ENCODE measurements around the gene RANBP17.

Gene RANBP17

DNA sequence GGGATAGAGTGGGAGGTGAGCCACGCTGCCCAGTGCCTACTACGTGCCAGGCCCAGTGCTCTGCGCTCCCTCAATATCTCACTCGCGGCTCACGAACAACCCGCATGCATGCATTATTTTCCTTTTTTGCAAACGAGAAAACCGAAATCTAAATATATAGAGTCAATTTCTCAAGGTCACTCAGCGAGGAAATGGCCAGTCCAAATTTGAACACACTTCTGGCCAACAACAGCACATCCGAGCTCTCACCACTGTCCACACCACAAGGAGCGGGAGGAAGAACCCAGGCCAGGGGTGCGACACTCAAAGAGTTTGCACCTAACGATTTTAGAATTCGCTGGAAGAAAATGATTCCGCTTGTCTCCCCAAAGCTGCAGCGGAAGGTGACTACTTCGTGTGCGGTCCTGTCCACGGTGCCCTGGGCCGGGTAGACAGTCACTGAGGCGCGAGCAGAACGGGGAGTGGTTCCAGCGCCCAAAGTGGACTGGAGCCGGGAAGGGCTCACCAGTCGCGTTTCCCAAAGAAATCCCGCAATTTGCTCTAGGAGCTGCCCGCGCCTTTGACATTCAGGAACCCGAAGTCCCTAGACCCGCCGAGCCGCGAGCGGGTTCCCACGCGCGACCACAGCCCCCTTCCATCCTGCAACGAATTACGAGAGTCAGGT is 446.1 kb downstream of the RANBP17 start:
- DNase-seq, result no peak

DNA sequence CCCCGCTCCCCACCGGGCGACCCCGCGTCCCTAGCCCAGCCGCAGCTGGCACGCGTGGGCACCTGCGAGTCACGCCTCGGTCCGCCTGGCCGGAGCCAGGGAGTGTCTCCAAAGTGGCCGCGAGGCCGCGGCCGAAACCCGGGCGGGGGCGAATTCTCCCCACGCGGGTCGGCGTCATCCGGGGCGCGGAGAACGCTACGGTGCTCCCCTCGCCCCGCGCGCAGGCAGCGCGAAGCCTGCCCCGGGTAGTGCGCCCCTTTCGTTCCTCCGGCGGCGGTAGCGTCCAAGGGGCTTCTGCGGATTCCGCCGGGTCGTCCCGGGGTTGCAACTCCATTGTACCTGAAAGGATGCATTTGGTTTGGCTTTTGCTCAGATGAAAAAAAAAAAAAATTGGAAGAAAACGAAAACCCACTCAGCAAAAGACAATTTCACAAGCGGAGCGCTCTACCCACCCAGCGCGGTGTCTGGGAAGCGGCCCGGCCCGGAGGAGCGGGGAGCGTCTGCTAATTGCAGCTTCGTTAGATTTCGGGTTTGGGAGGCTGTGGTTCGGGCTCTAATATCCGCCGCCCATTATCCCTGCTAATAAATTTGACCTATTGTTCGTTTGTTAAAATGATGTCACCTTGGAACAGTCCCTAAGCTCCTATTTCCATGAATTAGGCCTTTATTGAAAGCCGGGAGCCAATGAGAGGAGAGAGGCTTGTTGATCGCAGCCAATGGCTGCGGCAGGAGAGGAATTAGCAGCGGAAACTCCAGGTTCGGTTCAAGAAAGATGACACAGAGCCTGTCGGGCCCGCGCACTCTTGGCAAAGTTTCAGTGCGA is 446.8 kb downstream of the RANBP17 start, which contains the start of gene TLX3:
Gene TLX3, plus strand, starts transcription at position 796 of the 823 bp plus-strand sequence. CDS start 118 bp downstream, outside the sequence.
- DNase-seq, result peak; percentile 80

DNA sequence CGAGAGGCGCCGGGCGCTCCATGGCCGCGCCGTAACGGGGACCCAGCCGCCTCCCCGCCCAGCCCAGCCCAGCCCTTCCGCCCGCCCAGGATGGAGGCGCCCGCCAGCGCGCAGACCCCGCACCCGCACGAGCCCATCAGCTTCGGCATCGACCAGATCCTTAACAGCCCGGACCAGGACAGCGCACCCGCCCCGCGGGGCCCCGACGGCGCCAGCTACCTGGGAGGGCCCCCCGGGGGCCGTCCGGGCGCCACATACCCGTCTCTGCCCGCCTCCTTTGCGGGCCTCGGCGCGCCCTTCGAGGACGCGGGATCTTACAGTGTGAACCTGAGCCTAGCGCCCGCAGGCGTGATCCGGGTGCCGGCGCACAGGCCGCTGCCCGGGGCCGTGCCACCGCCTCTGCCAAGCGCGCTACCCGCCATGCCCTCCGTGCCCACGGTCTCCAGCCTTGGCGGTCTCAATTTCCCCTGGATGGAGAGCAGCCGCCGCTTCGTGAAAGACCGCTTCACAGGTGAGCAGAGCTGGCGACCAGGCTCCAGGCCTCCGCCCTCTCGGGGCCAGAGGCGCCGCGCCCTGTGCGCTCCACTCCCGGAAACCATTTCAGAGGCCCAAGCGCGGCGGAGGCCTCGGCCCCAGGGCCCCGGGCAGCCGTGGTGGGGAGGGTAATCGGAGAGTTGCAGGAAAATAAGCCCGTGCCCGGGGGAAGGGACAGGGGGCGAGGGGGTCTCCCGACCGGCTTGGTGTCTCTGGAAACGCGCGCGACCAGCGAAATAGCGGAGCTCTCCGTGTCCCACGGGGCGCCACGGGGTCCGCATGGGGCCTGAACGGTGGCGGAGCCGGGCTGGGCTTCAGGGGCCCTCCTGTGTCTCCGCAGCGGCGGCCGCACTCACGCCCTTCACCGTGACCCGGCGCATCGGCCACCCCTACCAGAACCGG is 447.7 kb downstream of the RANBP17 start:
- peak; percentile 11 for DNase-seq

DNA sequence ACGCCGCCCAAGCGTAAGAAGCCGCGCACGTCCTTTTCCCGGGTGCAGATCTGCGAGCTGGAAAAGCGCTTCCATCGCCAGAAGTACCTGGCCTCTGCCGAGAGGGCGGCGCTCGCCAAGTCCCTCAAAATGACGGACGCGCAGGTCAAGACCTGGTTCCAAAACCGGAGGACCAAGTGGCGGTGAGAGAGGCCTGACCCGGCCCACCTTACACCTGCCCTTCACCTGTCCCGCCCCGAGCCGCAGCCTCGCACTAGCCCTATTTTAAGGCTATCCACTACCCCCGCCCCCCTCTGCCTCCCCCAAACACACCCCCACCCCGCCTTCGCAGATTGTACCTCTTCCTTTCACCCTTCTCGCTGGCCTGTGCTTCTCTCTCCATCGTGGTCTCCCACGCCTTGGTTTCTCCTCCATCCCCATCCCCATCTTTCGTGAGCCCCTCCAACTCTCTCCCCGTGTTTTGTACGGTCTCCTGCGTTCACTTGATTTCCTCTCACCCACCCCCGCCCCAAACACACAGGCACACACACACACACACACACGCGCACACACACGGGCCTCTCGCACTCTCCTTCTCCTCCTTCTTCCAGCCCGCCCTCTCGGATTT is 448.5 kb downstream of the RANBP17 start:
- no peak for DNase-seq

DNA sequence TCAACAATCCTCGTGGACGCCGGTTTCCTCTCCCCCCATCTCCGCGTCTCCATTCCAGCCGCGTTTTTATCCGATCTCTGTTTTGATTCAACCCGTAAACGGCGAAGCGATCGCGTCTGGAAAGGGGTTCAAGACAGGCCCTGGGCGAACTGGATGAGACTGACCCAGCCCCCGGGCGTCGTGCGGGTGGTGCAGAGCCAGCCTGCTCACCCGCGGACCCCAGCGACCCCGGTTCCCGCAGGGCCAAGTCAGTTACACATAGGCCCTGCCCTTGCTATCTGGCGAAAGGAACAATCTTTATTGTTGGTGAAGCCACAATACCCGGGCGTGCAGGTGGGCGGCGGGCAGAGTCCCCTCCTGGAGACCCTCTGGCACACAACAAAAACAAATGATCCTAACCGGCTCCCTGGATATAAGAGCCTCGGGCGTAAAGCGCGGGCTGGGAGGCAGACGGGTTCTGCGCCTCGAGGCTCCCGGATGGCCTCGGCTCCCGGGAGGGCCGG is 449.1 kb downstream of the RANBP17 start:
- no peak for DNase-seq

DNA sequence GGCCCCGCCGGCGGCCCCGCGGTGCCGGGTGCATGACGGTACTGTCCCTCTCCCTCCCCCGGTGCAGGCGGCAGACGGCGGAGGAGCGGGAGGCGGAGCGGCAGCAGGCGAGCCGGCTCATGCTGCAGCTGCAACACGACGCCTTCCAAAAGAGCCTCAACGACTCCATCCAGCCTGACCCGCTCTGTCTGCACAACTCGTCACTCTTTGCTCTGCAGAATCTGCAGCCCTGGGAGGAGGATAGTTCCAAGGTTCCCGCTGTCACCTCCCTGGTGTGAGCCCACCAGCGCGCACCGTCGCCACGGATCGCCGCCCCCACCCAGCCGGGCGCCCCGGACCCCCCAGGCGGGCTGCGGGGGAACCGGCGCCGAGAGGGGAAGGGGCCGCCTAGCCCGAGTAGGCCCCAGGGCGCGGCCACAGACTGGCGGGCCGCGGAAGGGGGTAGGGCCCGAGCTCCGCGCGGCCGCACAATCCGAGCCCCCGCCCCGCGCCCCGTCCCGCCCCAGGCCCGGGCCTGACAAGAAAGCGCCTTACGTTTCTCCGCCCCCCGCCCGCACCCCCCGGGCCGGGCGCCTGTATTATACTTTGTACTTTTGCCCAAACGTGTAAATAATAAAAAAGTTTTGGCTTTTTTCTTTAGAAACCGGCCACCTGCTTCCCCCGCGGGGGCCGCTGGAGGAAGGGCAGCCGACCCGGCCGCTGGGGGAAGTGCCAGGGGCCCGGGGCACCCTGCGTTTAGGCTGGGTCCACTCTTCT is 449.7 kb downstream of the RANBP17 start:
- DNase-seq, result no peak

DNA sequence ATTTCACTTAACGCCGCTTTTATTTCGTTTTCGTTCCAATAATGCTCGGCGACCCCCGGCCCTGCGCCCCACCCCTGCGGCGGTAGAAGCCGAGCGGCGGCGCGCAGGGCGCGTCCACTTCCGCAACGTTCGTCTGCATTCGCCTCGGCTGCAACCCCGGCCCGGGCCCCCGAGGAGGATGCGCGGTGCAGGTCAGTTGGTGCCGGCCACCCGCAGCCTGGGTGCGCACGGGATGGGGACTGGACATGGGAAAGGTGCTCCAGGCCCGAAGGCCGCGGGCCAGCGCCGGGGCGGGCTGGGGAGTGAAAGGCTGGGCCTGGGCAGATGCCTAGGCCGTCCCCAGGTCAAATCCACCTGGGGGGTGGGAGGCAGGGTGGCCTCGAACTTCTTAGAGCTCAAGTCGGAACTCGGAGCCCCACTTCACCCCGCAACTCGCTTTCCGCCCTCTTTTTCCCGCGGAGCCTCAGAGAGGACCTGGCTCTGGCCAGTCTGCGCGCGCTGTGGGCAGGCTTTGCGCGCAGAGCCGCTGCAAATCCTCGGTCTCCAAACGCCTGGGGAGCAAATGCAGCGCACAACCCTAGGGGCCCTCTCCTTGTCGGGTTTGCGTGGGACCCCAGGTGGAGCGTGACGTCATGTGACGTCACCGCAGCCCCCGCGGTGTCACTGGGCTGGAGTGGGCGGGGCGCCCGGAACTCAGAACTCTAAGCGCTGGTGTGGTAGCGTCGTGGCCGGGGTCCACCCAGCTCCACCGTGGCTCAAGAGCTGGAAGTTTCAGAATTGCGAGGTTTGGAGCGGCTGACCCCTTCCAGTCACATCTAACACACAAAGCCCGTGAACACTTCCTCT is 450.5 kb downstream of the RANBP17 start:
- DNase-seq, result no peak

DNA sequence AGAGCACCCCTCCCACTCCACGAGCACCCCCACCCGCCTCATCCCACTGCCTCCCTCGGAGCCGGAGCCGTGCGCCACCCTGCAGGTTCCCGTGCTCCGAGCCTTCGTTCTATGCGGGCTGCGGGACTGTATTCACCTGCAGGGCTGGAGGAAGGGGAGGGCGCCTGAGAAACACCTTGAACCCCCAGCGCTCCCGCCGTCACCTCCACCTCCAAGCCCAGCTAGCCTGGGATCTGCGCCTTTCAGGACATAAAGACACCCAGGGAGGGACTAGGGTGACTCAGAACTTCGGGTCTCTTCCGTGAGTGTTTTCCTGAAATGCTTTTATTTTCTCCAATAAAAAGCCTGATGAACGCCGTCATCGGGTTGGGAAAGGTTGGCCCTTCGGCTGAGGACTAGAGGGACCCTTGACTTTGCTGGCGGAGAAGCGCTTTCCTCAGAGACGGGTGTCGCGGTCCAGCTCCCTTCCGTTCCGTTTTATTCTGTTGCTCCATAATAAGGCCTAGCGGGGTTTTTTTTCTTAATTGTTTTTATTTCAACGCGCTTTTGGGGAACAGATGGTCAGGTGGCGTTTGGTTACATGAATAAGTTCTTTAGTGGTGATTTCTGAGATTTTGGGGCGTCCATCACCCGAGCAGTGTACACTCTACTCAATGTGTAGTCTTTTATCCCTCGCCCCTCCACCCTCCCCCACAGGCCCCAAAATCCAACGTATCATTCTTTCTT is 451.8 kb downstream of the RANBP17 start:
- DNase-seq, result no peak

DNA sequence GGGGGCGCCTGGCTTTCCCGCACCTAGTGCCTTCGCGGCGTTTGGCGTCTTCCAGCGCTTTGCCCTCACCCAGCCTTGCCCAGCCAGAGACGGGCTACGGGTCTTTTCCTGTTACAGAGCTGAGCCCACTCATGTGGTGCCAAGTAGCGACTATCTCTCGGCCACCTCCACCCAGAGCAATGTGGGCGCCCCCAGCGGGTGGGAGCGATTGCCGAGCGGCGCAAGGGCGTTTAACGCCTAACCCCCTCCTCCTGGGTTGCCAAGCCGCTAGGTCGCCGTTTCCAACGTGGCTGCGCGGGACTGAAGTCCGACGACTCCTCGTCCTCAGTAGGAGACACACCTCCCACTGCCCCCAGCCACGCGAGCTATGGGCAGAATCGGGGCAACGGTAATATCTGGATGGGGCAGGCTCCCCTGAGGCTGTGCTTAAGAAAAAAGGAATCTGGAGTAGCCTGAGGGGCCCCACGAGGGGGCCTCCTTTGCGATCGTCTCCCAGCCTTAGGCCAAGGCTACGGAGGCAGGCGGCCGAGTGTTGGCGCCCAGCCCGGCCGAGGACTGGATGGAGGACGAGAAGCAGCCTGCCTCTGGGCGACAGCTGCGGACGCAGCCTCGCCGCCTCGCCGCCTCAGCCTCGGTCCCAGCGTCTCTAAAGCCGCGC is 453.0 kb downstream of the RANBP17 start:
- no peak for DNase-seq

DNA sequence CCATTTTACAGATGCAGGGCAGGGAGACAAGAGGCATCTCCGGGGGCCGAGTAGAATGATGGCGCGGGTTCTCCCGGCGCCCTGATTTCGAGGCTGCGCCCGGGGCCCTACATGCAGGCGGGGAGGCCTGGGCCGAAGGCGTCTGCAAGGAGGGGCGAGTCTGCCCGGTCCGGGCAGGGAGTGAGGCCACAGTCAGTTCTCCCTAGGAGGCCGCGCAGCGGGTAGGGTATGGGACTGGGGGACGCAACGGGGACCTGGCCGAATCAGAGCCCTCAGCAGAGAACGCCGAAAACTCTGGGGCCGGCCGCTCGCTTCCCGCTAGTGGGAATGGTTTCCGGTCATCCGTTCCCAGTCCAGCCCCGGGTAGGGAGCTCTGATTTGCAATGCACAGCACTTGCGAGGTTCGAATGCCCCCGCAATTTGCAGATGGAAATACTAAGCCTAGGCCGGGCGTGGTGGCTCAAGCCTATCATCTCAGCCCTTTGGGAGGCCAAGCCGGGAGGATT is 453.6 kb downstream of the RANBP17 start:
- no peak for DNase-seq

DNA sequence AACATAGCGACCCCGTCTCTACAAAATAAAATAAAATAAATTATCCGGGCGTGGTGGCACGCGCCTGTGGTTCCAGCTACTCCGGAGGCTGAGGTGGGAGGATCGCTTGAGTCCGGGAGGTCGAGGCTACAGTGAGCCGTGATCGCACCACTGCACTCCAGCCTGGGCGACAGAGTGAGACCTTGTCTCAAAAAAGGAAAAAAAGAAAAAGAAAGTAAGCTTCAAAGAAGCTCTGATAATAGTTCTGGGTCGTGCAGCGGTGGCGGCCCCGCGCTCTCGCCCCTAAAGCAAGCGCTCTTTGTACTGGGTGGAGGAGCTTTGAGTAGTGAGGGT is 454.1 kb downstream of the RANBP17 start:
- no peak for DNase-seq

DNA sequence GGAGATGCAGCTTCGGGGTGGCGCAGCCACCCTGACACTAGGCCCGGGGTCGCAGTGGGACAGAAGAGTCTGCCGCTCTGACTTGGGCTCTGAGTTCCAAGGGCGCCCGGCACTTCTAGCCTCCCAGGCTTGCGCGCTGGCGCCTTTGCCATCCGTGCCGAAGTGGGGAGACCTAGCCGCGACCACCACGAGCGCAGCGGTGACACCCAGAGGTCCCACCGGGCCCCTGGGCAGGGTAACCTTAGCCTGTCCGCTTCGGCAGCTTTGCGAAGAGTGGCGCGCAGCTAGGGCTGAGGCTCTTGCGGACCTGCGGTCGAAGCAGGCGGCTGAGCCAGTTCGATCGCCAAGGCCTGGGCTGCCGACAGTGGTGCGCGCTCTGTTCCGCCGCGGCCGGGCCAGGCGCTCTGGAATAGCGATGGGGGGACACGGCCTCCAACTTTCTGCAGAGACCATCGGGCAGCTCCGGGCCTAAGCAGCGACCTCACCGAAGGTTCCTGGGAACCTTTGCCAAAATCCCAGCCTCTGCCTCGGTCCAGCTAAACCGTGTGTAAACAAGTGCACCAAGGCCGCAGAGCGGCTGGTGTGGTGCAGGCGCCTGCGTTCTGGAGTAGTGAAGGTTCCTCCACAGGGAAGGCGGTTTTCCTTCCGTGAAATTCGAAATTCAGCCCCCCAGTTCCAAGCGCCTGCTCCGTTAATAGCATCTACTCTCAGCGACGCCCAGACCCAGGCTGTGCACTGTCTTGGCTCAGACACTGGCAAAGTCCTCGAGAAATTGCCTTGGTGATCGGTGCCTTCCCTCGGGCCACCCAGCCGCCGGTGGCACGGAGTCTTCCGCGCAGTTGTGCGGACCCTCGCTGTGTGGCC is 454.7 kb downstream of the RANBP17 start:
- DNase-seq, result no peak

DNA sequence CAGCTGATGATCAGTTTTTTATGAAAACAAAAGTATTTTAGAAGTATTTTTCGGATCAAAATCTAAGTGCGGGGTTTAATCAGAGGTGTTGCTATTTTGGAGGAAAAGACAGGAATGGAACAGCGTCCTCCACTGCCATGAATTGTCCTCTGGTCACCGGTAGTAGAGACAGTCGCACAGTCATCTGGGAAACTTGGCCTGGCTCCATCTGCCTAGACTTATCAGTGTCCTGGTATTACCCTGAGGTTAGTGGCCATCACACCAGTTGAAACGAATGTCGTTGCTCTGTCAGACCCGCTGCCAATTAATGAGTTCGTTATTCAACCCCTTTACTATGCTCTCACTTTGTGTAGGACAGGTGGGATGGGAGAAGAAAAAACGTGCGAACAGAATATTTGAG is 455.4 kb downstream of the RANBP17 start:
- DNase-seq, result no peak

DNA sequence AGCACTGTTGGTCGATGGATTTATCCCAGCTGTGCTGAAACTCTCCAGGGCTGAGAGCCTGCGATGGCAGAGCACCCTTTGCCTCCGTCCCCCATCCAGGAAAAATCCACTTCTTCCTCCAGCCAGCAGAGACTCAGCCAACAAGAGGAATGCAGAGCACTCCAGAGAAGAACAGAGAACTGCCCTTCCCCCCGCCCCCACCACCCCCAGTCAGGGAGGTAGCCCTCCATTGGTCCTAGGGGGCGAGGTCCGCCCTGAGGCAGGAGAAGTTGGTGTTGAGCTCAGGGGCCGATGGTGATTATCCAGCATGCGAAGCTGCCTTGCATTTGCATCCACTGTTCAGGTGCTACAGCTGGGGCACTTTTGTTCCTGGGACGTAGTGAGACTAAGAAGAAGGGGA is 456.2 kb downstream of the RANBP17 start:
- DNase-seq, result no peak

DNA sequence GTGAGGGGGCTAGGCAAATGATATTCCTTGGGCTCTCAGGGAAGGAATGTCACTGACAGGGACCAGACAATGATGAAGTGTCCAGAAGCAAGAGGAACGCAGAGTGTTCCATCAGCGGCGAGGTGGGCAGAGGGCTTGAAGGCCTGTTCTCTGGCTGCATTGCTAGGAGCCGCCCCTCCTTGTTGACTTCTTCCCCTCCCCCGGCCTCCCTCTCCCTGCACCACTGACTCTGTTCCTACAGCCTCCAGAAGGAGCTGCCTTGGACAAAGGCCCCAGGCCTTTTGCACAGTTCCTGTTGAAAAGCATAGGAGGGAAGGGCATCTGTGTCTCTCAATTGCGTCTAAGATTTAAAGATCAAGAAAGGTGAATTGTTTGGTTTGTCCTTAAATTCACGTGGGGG is 459.6 kb downstream of the RANBP17 start:
- DNase-seq, result no peak

DNA sequence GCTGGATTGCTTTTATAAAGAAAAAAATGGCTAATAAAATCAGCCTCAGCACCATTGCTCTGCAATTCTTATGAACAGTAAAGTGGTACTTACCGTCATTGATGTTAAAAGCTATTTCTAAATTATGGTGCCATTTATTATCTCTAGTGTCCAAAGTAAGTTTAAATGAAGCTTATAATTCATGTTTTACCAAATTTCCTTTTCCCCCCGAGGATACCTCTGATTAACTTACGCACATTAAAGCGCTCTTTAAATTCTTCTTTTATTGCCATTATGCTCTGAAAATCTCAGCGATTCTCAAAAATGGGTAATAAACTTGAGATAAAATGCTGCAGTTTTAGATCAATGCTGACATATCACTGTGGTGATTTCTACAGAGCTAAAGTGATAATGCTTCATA is 460.7 kb downstream of the RANBP17 start:
- no peak for DNase-seq

DNA sequence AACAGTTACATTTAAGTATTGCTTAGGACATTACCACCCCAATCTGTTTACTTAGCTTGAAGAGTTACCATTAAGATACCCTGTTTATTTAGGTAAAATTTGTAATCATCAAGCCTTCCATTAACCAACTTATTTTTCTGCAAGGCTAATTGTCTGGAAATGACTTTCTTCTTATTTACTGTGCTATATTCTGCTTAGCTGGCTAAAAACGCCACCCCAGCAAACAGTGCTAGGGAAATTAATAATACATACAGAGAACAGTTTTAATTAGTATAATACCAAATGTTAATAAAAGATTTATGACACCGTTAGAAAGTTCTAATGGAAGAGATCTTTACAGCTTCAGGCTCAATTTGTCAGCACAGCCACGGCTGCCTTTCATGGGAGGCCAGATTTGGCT is 461.2 kb downstream of the RANBP17 start:
- no peak for DNase-seq

DNA sequence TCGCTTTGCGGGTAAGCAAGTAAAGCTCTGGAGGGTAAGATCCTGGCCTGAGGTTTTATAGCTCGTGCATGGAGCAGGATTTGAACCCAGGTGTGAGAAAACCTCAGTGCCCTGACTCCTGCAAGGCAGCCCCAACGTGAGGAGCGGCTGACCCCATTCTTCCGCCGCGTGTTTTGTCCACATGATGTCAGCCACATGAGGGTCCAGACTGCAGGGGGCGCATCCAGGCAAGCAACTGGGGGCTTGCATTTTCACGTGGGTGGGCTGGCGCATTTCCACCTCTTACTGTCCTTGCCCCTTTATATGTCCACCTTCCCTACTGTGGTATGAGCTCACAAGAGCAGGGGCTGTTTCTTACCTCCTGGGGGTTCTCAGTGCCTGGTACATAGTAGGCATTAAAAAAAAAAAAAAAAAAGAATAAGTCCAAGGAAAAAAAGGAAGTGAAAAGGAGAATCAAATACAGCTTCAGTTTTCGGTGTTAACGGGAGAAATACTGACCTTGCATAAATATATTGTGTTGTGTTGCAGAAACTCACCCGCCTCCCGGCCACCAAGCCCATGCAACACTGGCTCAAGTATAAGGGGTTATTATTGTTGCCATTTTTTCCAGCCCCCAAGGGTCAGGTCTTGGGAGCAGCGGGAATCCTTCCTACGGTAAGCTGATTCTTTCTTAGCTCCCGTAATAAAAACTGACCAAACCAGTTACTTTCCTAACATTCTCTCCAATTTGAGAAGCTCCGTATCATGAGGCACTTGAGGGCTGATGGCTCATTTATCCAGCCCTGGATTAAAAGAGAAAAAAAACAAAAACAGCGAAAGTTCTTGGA is 462.2 kb downstream of the RANBP17 start:
- no peak for DNase-seq

Data from NCI-H2171 (cell line).